Testis (tissue), 2 donors: ENCODE data around the gene PRR36.

Experiments
- POLR2A ChIP-seq: fragments of 450-650 bp; IDR thresholded peaks from one replicate; pipeline ENCODE4 v1.6.1; 2017; ENCODE audit warnings: antibody characterized with exemption, mild to moderate bottlenecking, moderate library complexity
- TF ChIP-seq, protein P1 (sequence below), 3 experiments: fragments of 450-650 bp in 2 of 3; fragments of 200-600 bp in 1 of 3; sonication (generic) in 1 of 3; IDR thresholded peaks; one replicate each; pipeline ENCODE4 v1.5.1; 2016 to 2019; ENCODE audit warnings: antibody characterized with exemption in 3 of 3, mild to moderate bottlenecking in 2 of 3, moderate library complexity in 1 of 3

DNA sequence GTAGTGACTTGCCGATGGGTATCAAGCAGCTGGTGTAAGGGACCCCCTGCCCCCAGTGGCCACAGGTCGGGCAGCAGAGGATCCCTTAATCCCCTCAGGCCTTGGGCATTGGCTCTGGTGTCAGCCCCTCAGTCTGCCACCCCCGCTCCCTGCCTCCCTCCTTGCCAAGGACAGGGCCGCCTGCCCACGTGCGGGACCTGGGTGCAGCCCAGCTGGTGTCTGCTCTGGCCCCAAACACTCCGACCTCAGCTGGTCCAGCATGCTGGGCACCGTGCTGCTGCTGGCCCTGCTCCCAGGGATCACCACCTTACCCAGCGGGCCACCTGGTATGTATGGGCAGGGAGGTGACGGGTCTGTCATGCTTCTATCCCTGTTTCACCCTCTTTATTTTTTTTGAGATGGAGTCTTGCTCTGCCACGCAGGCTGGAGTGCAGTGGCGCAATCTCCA is 40.4 kb upstream of the PRR36 start, which contains the start of gene TGFBR3L:
- TF ChIP-seq, protein P1, sequence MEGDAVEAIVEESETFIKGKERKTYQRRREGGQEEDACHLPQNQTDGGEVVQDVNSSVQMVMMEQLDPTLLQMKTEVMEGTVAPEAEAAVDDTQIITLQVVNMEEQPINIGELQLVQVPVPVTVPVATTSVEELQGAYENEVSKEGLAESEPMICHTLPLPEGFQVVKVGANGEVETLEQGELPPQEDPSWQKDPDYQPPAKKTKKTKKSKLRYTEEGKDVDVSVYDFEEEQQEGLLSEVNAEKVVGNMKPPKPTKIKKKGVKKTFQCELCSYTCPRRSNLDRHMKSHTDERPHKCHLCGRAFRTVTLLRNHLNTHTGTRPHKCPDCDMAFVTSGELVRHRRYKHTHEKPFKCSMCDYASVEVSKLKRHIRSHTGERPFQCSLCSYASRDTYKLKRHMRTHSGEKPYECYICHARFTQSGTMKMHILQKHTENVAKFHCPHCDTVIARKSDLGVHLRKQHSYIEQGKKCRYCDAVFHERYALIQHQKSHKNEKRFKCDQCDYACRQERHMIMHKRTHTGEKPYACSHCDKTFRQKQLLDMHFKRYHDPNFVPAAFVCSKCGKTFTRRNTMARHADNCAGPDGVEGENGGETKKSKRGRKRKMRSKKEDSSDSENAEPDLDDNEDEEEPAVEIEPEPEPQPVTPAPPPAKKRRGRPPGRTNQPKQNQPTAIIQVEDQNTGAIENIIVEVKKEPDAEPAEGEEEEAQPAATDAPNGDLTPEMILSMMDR (IDR thresholded peaks at IDR 0.05): no peak
- TF ChIP-seq POLR2A: no peak
